SU-DHL-6 (cell line): Measurements from ENCODE around the gene SLC4A2.
A peak's percentile ranks its signal among the peaks of the same experiment; 100 is the strongest.
"Not testable (repeated sequence)": the region's sequence is repeated elsewhere in the genome, so short reads cannot be mapped to it uniquely, and the experiment has no call there.

Source experiments
- H2AFZ ChIP-seq: fragments of 200-600 bp; sonication (generic); 2 replicates; pipeline ENCODE4 v1.6.1; 2014; ENCODE audit warnings: low read depth, mild to moderate bottlenecking, moderate library complexity, mixed read lengths, antibody characterized with exemption, low read length; ENCODE audit not compliant: severe bottlenecking
- H3F3A ChIP-seq: fragments of 200-600 bp; shearing (Covaris generic); 2 replicates; pipeline ENCODE4 v1.6.0; 2016; ENCODE audit warnings: antibody characterized with exemption, mild to moderate bottlenecking; ENCODE audit not compliant: insufficient read depth
- H3K27ac ChIP-seq: fragments of 200-600 bp; sonication (generic); 2 replicates; pipeline ENCODE4 v1.5.1; 2016; ENCODE audit warnings: low read depth, mild to moderate bottlenecking, low read length, moderate library complexity, mixed read lengths
- H3K27me3 ChIP-seq: fragments of 200-600 bp; sonication (generic), shearing (Covaris generic); 2 replicates; pipeline ENCODE4 v1.6.0; 2014; ENCODE audit warnings: mild to moderate bottlenecking, low read length
- H3K36me3 ChIP-seq: fragments of 200-600 bp; sonication (generic); 2 replicates; pipeline ENCODE4 v1.6.1; 2014; ENCODE audit warnings: mild to moderate bottlenecking, low read length, mixed read lengths
- H3K4me2 ChIP-seq: fragments of 300-600, 200-600 bp; shearing (Covaris generic), sonication (generic); 2 replicates; pipeline ENCODE4 v1.6.0; 2014; ENCODE audit warnings: low read length, low read depth, mild to moderate bottlenecking; ENCODE audit not compliant: poor library complexity, severe bottlenecking
- H3K4me3 ChIP-seq: fragments of 200-600 bp; sonication (generic); 2 replicates; pipeline ENCODE4 v1.5.1; 2014; ENCODE audit warnings: antibody characterized with exemption, low read length, mild to moderate bottlenecking, mixed read lengths; ENCODE audit not compliant: insufficient read depth, poor library complexity, severe bottlenecking
- H3K79me2 ChIP-seq: fragments of 200-600 bp; sonication (generic); 2 replicates; pipeline ENCODE4 v1.6.1; 2014; ENCODE audit warnings: mild to moderate bottlenecking, low read length, moderate library complexity; ENCODE audit not compliant: insufficient read depth
- H3K9ac ChIP-seq: fragments of 200-600 bp; sonication (generic); 2 replicates; pipeline ENCODE4 v1.7.0; 2014; ENCODE audit warnings: mild to moderate bottlenecking, low read length
- H3K9me2 ChIP-seq: fragments of 200-600 bp; sonication (generic); replicated peaks from 2 replicates; pipeline ENCODE4 v1.6.1; 2014; ENCODE audit warnings: low read length; ENCODE audit not compliant: insufficient read depth
- H3K9me3 ChIP-seq: fragments of 200-600 bp; sonication (generic); 2 replicates; pipeline ENCODE4 v1.6.1; 2014; ENCODE audit warnings: low read length, mixed read lengths; ENCODE audit not compliant: insufficient read depth
- H4K20me1 ChIP-seq: fragments of 200-600 bp; sonication (generic); 2 replicates; pipeline ENCODE4 v1.6.1; 2014; ENCODE audit warnings: low read depth, mild to moderate bottlenecking, antibody characterized with exemption, low read length, moderate library complexity, mixed read lengths
- EZH2phosphoT487 ChIP-seq: fragments of 200-600 bp; sonication (generic), shearing (Covaris generic); conservative IDR thresholded peaks from 2 replicates; pipeline ENCODE4 v1.6.1; 2018; ENCODE audit warnings: mild to moderate bottlenecking, antibody characterized with exemption, low read length, moderate library complexity, mixed read lengths
- TF ChIP-seq, protein P1 (sequence below): fragments of 200-600 bp; sonication (generic); IDR thresholded peaks from one replicate; pipeline ENCODE4 v1.5.1; 2017; ENCODE audit warnings: antibody characterized with exemption, mild to moderate bottlenecking, low read length, moderate library complexity; ENCODE audit not compliant: insufficient read depth, poor library complexity, severe bottlenecking

SLC4A2 gene

DNA sequence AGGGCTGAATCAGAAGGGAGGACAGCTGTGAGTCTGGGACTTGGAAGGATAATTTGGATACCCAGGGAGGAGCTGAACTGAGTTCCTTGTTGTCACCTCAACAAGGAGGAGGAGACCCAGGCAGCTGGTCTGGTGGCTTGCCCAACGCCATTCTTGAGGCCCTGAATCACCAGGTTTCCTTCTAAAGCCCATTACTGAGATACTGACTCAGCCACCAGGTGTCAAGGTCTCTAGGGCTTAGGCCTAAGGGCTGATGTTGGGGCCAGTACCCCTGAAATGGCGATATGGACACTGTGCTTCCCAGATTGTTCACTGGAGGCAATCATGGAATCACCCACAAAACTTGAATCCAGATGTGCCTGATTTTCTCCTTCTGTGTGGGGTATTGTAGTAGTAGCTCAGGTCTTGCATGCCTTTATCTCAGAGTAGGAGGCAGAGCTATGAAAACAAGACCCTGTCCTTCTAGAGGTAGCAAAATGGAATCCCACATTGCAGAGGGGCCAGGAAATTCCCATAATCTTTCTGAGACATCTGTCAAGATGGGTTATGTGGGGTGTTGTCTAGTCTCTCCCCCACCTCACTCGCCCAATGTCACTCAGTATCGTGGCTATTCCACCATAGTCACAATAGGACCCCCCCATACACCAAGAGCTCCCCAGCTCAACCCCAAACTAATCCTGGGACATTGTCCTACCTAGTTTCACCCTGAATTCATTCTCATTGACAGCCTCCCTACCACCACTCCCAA is 33.3 kb upstream of the SLC4A2 start:
- no peak overlapping the region for H3K9ac ChIP-seq
- H4K20me1 ChIP-seq = no peaks in the 10 kb centered on the region
- no peaks in the 10 kb centered on the region for H3F3A ChIP-seq
- H3K27ac ChIP-seq = no peak overlapping the region
- no peaks in the 10 kb centered on the region for H3K36me3 ChIP-seq
- H3K79me2 ChIP-seq = peaks cover 12% of the 10 kb centered on the region; the same call in 1 of the 2 replicates
- no peak for TF ChIP-seq EZH2phosphoT487
- TF ChIP-seq, protein P1, sequence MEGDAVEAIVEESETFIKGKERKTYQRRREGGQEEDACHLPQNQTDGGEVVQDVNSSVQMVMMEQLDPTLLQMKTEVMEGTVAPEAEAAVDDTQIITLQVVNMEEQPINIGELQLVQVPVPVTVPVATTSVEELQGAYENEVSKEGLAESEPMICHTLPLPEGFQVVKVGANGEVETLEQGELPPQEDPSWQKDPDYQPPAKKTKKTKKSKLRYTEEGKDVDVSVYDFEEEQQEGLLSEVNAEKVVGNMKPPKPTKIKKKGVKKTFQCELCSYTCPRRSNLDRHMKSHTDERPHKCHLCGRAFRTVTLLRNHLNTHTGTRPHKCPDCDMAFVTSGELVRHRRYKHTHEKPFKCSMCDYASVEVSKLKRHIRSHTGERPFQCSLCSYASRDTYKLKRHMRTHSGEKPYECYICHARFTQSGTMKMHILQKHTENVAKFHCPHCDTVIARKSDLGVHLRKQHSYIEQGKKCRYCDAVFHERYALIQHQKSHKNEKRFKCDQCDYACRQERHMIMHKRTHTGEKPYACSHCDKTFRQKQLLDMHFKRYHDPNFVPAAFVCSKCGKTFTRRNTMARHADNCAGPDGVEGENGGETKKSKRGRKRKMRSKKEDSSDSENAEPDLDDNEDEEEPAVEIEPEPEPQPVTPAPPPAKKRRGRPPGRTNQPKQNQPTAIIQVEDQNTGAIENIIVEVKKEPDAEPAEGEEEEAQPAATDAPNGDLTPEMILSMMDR = no peak
- H2AFZ ChIP-seq = no peak overlapping the region
- H3K4me3 ChIP-seq = no peak overlapping the region
- no peak overlapping the region for H3K4me2 ChIP-seq
- no peaks in the 10 kb centered on the region for H3K9me3 ChIP-seq
- no peaks in the 10 kb centered on the region for H3K9me2 ChIP-seq
- H3K27me3 ChIP-seq = no peaks in the 10 kb centered on the region

DNA sequence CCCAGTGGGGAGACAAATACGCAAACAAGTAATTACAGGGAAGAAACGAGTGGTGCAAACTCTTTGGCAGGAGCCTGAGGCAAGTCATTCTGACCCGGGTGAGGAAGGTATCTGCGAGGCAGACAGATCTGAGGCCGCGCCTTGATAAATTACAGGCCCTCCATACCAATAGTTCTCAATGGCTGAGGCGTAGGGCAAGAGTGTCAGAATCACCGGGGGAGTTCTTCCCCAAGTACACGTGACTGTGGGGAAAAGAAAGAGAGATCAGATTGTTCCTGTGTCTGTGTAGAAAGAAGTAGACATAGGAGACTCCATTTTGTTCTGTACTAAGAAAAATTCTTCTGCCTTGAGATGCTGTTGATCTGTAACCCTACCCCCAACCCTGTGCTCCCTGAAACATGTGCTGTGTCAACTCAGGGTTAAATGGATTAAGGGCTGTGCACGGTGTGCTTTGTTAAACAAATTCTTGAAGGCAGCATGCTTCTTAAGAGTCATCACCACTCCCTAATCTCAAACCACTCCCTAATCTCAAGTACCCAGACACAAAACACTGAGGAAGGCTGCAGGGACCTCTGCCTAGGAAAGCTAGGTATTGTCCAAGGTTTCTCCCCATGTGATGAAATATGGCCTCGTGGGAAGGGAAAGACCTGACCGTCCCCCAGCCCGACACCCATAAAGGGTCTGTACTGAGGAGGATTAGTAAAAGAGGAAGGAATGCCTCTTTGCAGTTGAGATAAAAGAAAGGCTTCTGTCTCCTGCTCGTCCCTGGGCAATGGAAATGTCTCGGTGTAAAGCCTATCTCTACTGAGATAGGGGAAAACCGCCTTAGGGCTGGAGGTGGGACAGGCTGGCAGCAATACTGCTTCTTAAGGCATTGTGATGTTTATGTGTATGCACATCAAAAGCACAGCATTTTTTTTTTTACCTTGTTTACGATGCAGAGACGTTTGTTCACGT is 32.3 kb upstream of the SLC4A2 start:
- Histone ChIP-seq H2AFZ (peak overlapping the region; percentile 93), H3K79me2 (peaks cover 12% of the 10 kb centered on the region; the same call in 1 of the 2 replicates), H3K4me2 (peak overlapping the region; percentile 67)
- not testable (repeated sequence) for H3K27ac ChIP-seq, H3K27me3 ChIP-seq, H4K20me1 ChIP-seq, H3K4me3 ChIP-seq, H3K9me3 ChIP-seq, H3K36me3 ChIP-seq, H3K9me2 ChIP-seq, H3F3A ChIP-seq, H3K9ac ChIP-seq

DNA sequence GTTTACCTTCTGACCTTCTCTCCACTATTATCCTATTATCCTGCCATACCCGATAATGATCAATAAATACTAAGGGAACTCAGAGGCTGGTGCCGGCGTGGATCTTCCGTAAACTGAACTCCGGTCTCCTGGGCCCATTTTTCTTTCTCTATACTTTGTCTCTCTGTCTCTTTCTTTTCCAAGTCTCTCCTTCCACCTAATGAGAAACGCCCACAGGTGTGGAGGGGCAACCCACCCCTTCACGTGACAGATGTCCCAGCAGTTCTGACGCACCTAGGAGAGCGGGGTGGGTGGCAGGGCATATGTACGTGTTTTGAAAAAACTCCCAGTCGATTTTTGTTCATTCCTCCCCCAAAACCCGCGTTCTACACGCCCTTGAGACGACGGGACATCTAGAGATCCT is 31.7 kb upstream of the SLC4A2 start:
- not testable (repeated sequence) for H3K36me3 ChIP-seq, H4K20me1 ChIP-seq, H3K9me3 ChIP-seq, H3K9me2 ChIP-seq, H3K27me3 ChIP-seq, H3F3A ChIP-seq, H3K27ac ChIP-seq
- Histone ChIP-seq H2AFZ (peak overlapping the region; percentile 93), H3K4me3 (peak overlapping the region; percentile 59), H3K4me2 (peak overlapping the region; percentile 67), H3K79me2 (peaks cover 12% of the 10 kb centered on the region; the same call in 1 of the 2 replicates), H3K9ac (peak overlapping the region; percentile 34)

DNA sequence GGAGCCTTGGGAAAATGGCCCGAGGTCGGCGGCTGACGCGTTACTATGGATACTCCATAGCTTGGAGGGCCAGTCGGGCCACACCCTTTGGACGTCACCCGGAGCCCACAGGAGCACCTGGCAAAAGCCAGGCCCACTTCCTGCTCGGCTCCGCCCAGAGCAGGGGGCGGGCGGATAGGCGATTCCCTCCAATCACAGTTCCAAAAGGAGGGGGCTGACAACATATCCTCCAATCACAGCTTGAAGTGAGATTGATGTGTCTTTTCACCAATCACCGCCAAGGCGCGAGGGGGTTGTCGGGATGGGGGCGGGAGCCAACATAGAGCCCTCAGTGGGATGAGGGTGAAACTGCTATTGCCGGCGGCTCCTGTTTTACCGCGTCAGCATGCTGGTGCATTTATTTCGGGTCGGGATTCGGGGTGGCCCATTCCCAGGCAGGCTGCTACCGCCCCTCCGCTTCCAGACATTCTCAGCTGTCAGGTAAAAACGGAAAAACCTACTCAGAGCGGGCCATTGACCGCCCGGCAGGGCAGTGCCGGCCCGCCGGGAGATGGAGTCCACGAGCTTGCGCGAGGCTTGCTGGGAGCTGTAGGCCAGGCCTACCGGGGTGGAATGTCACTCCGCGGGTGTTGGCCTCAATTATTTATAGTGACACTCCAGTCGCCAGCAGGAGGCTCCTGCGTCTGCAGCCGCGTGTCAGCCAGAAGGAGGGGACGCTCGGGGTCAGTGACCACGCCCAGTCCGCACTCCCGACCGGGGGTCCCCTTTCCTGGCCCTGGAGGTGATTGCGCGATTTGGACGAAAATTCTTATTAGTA is 31.1 kb upstream of the SLC4A2 start, which contains the start of gene ABCB8:
TSS of gene ABCB8 (plus strand) at position 320 of the 817 bp plus-strand sequence. CDS start at position 386, 66 bp downstream.
- Histone ChIP-seq H3K36me3 (no peaks in the 10 kb centered on the region), H3K27ac (no peak within 1 kb of the TSS), H3K9ac (peak within 1 kb of the TSS; percentile 65), H3K9me2 (no peaks in the 10 kb centered on the region), H3K9me3 (no peaks in the 10 kb centered on the region), H3K27me3 (no peaks in the 10 kb centered on the region), H3F3A (no peaks in the 10 kb centered on the region), H4K20me1 (no peaks in the 10 kb centered on the region), H2AFZ (peak within 1 kb of the TSS; percentile 93), H3K4me2 (peak within 1 kb of the TSS; percentile 78), H3K79me2 (peaks cover 12% of the 10 kb centered on the region; the same call in 1 of the 2 replicates), H3K4me3 (peak within 1 kb of the TSS; percentile 76)
- TF ChIP-seq EZH2phosphoT487 = no peak
- TF ChIP-seq, protein P1 = no peak
